H1 (cell line): Measurements from ENCODE around the gene PSMC1. TPM values are rescaled to one million over a fixed set of nuclear protein-coding genes. Genes with fewer than 3 reads are reported as not detected.

ENCODE experiments used
- BRCA1 ChIP-seq: IDR thresholded peaks from 2 replicates; pipeline ENCODE4 v1.6.1; 2012; ENCODE audit warnings: low read depth, low read length, improper control_type of control experiment
- polyA plus RNA-seq, 7 experiments: library from polyadenylated mRNA; depleted of rRNA in 3 of 7; stranded (reverse) in 5 of 7; unstranded in 2 of 7; fragments of >200 nt in 5 of 7; fragments of 200-250 nt in 2 of 7; gene quantifications; 1 replicate in 5 of 7; 2 replicates in 1 of 7; 4 replicates in 1 of 7; pipeline versions ENCODE4 v1.2.1 to v1.2.3, GENCODE V29; 2011 to 2013; ENCODE audit warnings: missing spikeins in 2 of 7, mixed read lengths in 2 of 7
- total RNA-seq: library from RNA; stranded (reverse); fragmentation: NEBNext Ultra II Directional; extraction: Animal tissue kit (Norgen Biotek cat#: 25700); gene quantifications from 2 replicates; pipeline ENCODE4 v1.2.1, GENCODE V29; 2021
- TF ChIP-seq, protein P1 (sequence below): fragments of 300-600 bp; sonication (generic); IDR thresholded peaks from 2 replicates; pipeline ENCODE4 v1.7.1; 2012; ENCODE audit warnings: low read length, moderate library complexity, mild to moderate bottlenecking, inconsistent platforms; ENCODE audit not compliant: insufficient replicate concordance
- TF ChIP-seq, protein P2 (sequence below), 3 experiments: IDR thresholded peaks; 1 replicate in 2 of 3; 2 replicates in 1 of 3; pipeline versions ENCODE4 v1.5.1 to v1.6.1; 2011; ENCODE audit warnings: low read length in 3 of 3, mild to moderate bottlenecking in 3 of 3, inconsistent platforms in 2 of 3, low read depth in 1 of 3, moderate library complexity in 1 of 3; ENCODE audit not compliant: insufficient read depth in 1 of 3; ENCODE audit errors: control extremely low read depth in 1 of 3

Gene PSMC1
- total and polyA plus RNA-seq, 2 of the 8 experiments (the other 6 are each of a cell fraction or from before 2014, with no cell fraction given) = 46.2 to 99.6 TPM

DNA sequence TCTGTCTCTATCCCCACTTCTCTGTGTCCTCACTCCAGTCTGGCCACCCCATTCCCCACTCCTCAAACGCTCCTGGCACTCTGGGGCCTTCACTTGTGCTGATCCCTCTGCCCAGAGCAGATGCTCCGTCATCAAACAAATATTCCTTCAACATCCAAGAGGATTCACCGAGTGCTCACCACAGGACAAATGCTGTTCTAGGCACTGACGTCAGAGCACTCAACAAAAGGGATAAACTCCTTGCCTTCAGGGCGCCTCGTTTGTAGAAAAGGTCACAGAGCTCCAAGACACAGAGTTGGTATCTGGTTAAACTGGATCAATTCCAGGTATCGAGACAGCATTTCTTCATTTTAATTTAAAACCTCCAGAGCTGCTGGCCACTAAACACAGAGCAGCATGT lies 35.3 kb downstream of the PSMC1 start (continued):
- TF ChIP-seq, protein P1, sequence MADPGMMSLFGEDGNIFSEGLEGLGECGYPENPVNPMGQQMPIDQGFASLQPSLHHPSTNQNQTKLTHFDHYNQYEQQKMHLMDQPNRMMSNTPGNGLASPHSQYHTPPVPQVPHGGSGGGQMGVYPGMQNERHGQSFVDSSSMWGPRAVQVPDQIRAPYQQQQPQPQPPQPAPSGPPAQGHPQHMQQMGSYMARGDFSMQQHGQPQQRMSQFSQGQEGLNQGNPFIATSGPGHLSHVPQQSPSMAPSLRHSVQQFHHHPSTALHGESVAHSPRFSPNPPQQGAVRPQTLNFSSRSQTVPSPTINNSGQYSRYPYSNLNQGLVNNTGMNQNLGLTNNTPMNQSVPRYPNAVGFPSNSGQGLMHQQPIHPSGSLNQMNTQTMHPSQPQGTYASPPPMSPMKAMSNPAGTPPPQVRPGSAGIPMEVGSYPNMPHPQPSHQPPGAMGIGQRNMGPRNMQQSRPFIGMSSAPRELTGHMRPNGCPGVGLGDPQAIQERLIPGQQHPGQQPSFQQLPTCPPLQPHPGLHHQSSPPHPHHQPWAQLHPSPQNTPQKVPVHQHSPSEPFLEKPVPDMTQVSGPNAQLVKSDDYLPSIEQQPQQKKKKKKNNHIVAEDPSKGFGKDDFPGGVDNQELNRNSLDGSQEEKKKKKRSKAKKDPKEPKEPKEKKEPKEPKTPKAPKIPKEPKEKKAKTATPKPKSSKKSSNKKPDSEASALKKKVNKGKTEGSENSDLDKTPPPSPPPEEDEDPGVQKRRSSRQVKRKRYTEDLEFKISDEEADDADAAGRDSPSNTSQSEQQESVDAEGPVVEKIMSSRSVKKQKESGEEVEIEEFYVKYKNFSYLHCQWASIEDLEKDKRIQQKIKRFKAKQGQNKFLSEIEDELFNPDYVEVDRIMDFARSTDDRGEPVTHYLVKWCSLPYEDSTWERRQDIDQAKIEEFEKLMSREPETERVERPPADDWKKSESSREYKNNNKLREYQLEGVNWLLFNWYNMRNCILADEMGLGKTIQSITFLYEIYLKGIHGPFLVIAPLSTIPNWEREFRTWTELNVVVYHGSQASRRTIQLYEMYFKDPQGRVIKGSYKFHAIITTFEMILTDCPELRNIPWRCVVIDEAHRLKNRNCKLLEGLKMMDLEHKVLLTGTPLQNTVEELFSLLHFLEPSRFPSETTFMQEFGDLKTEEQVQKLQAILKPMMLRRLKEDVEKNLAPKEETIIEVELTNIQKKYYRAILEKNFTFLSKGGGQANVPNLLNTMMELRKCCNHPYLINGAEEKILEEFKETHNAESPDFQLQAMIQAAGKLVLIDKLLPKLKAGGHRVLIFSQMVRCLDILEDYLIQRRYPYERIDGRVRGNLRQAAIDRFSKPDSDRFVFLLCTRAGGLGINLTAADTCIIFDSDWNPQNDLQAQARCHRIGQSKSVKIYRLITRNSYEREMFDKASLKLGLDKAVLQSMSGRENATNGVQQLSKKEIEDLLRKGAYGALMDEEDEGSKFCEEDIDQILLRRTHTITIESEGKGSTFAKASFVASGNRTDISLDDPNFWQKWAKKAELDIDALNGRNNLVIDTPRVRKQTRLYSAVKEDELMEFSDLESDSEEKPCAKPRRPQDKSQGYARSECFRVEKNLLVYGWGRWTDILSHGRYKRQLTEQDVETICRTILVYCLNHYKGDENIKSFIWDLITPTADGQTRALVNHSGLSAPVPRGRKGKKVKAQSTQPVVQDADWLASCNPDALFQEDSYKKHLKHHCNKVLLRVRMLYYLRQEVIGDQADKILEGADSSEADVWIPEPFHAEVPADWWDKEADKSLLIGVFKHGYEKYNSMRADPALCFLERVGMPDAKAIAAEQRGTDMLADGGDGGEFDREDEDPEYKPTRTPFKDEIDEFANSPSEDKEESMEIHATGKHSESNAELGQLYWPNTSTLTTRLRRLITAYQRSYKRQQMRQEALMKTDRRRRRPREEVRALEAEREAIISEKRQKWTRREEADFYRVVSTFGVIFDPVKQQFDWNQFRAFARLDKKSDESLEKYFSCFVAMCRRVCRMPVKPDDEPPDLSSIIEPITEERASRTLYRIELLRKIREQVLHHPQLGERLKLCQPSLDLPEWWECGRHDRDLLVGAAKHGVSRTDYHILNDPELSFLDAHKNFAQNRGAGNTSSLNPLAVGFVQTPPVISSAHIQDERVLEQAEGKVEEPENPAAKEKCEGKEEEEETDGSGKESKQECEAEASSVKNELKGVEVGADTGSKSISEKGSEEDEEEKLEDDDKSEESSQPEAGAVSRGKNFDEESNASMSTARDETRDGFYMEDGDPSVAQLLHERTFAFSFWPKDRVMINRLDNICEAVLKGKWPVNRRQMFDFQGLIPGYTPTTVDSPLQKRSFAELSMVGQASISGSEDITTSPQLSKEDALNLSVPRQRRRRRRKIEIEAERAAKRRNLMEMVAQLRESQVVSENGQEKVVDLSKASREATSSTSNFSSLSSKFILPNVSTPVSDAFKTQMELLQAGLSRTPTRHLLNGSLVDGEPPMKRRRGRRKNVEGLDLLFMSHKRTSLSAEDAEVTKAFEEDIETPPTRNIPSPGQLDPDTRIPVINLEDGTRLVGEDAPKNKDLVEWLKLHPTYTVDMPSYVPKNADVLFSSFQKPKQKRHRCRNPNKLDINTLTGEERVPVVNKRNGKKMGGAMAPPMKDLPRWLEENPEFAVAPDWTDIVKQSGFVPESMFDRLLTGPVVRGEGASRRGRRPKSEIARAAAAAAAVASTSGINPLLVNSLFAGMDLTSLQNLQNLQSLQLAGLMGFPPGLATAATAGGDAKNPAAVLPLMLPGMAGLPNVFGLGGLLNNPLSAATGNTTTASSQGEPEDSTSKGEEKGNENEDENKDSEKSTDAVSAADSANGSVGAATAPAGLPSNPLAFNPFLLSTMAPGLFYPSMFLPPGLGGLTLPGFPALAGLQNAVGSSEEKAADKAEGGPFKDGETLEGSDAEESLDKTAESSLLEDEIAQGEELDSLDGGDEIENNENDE = no peak
- TF ChIP-seq, protein P2, sequence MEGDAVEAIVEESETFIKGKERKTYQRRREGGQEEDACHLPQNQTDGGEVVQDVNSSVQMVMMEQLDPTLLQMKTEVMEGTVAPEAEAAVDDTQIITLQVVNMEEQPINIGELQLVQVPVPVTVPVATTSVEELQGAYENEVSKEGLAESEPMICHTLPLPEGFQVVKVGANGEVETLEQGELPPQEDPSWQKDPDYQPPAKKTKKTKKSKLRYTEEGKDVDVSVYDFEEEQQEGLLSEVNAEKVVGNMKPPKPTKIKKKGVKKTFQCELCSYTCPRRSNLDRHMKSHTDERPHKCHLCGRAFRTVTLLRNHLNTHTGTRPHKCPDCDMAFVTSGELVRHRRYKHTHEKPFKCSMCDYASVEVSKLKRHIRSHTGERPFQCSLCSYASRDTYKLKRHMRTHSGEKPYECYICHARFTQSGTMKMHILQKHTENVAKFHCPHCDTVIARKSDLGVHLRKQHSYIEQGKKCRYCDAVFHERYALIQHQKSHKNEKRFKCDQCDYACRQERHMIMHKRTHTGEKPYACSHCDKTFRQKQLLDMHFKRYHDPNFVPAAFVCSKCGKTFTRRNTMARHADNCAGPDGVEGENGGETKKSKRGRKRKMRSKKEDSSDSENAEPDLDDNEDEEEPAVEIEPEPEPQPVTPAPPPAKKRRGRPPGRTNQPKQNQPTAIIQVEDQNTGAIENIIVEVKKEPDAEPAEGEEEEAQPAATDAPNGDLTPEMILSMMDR (IDR thresholded peaks at IDR 0.05; ENCODE audit: control extremely low read depth in 1 of 3, insufficient read depth in 1 of 3, low read depth in 1 of 3, low read length in 3 of 3) = no peak
- no peak for TF ChIP-seq BRCA1
